Upper lobe of left lung (tissue), 6 donors: ENCODE results near the gene BBS1. TPM values are rescaled to one million over a fixed set of nuclear protein-coding genes. Genes with fewer than 3 reads are reported as not detected.
A peak's percentile ranks its signal among the peaks of the same experiment; 100 is the strongest.

Experiments used
- ATAC-seq, 2 donors: fragments of 200-7000 bp; cut with Tn5 transposase; one replicate each; pipeline ENCODE4 v1.9.1; 2022; ENCODE audit warnings: mild to moderate bottlenecking in 2 of 2, moderate library complexity in 2 of 2; ENCODE audit not compliant: low FRiP score in 2 of 2
- DNase-seq, 2 donors: peaks; one replicate each; pipeline ENCODE4 v3.0.0-alpha.2; 2019 to 2020
- H3K27ac ChIP-seq, 4 donors: fragments of 200-600 bp; sonication (generic); one replicate each; pipeline ENCODE4 v1.5.1; 2016 to 2019
- H3K27me3 ChIP-seq, 4 donors: fragments of 200-600 bp; sonication (generic); one replicate each; pipeline ENCODE4 v1.5.1; 2017 to 2019
- H3K36me3 ChIP-seq, 4 donors: fragments of 200-600 bp; sonication (generic); one replicate each; pipeline ENCODE4 v1.5.1; 2016 to 2019
- H3K4me1 ChIP-seq, 4 donors: fragments of 200-600 bp; sonication (generic); one replicate each; pipeline ENCODE4 v1.5.1; 2018 to 2019
- H3K4me3 ChIP-seq, 4 donors: fragments of 200-600 bp; sonication (generic); one replicate each; pipeline ENCODE4 v1.5.1; 2017 to 2019; ENCODE audit warnings: mild to moderate bottlenecking in 2 of 4, moderate library complexity in 1 of 4
- H3K9me3 ChIP-seq, 4 donors: fragments of 200-600 bp; sonication (generic); one replicate each; pipeline ENCODE4 v1.5.1; 2018 to 2019
- CTCF ChIP-seq, 6 experiments: fragments of 450-650 bp in 4 of 6; fragments of 200-600 bp in 2 of 6; sonication (generic) in 2 of 6; IDR thresholded peaks; one replicate each; pipeline ENCODE4 v1.5.1; 2016 to 2019; ENCODE audit warnings: antibody characterized with exemption in 6 of 6
- EP300 ChIP-seq, 4 donors: sonication (generic); formaldehyde crosslinking; IDR thresholded peaks; one replicate each; pipeline ENCODE4 v1.5.1; 2017; ENCODE audit warnings: antibody characterized with exemption in 4 of 4, control low read depth in 2 of 4
- POLR2A ChIP-seq, 4 donors: fragments of 450-650 bp; IDR thresholded peaks; one replicate each; pipeline ENCODE4 v1.5.1; 2016 to 2017; ENCODE audit warnings: antibody characterized with exemption in 4 of 4, mild to moderate bottlenecking in 2 of 4
- POLR2AphosphoS5 ChIP-seq, 2 donors: sonication (generic); formaldehyde crosslinking; IDR thresholded peaks; one replicate each; pipeline ENCODE4 v1.5.1; 2017; ENCODE audit warnings: antibody characterized with exemption in 2 of 2
- WGBS, 2 donors: methylation state at CpG; one replicate each; pipeline ENCODE4 v1.1.5; 2017 to 2018; 5-methylcytosine and 5-hydroxymethylcytosine counted together
- total RNA-seq, 6 donors: library from RNA; depleted of rRNA in 4 of 6; stranded (reverse); fragments of >200 nt in 4 of 6; gene quantifications; one replicate each; pipeline versions ENCODE4 v1.1.0 to v1.2.1, GENCODE V29; 2016 to 2021
- donor health status: DM: no; HTN: no; CAD: no; lungs with moderate emphysema.
- donor health status: DM: no; HTN: yes; CAD: no; lungs with severe emphysema.

BBS1 gene
- total RNA-seq, 6 donors from 2014 or later = 26.0 to 145 (median 44.8) TPM

- Histone ChIP-seq H3K4me1 (peaks cover 8 to 11% (median 9%) of the 10 kb centered on the region in 4 donors), H3K27ac (no peak overlapping the region), H3K4me3 (no peak overlapping the region), H3K36me3 (peaks cover 0 to 8% (median 0%) of the 10 kb centered on the region in 4 donors), H3K9me3 (no peaks in the 10 kb centered on the region), H3K27me3 (no peaks in the 10 kb centered on the region)
- 85 to 86% methylated on average over 11 to 12 of the region's 14 CpGs for WGBS, 2 donors
- DNase-seq (peak in 1 of 2 donors; percentile 77), ATAC-seq (no peak)
- no peak for TF ChIP-seq POLR2AphosphoS5 (IDR thresholded peaks at IDR 0.05)
- TF ChIP-seq EP300 (IDR thresholded peaks at IDR 0.05) = no peak
- no peak for TF ChIP-seq POLR2A (IDR thresholded peaks at IDR 0.05)
- no peak for TF ChIP-seq CTCF (IDR thresholded peaks at IDR 0.05)
Observed at GRCh38 chr11:66561178-66561974, 50.9 kb downstream of the BBS1 start.

- H3K27me3 ChIP-seq = no peaks in the 10 kb centered on the region
- H3K9me3 ChIP-seq = no peaks in the 10 kb centered on the region
- peaks cover 8 to 11% (median 9%) of the 10 kb centered on the region in 4 donors for H3K4me1 ChIP-seq
- TF ChIP-seq POLR2AphosphoS5 (IDR thresholded peaks at IDR 0.05) (no peak), CTCF (IDR thresholded peaks at IDR 0.05) (no peak), POLR2A (IDR thresholded peaks at IDR 0.05) (no peak), EP300 (IDR thresholded peaks at IDR 0.05) (no peak)
- DNase-seq (peak in 1 of 2 donors; percentile 59), ATAC-seq (no peak)
- no peak overlapping the region for H3K27ac ChIP-seq
- peaks cover 0 to 8% (median 0%) of the 10 kb centered on the region in 4 donors for H3K36me3 ChIP-seq
- H3K4me3 ChIP-seq = no peak overlapping the region
- 91 to 100% methylated on average over 1 to 4 of the region's 9 CpGs for WGBS, 2 donors
Observed at GRCh38 chr11:66561975-66562248, 51.5 kb downstream of the BBS1 start.

GRCh38 chr11:66562275-66562674 is 51.8 kb downstream of the BBS1 start:
- DNase-seq = no peak
- WGBS, 2 donors = 58 to 88% methylated on average over 1 to 2 of the region's 2 CpGs
- TF ChIP-seq POLR2AphosphoS5 (IDR thresholded peaks at IDR 0.05) (no peak), CTCF (IDR thresholded peaks at IDR 0.05) (no peak), POLR2A (IDR thresholded peaks at IDR 0.05) (no peak), EP300 (IDR thresholded peaks at IDR 0.05) (no peak)
- H3K27ac ChIP-seq = no peak overlapping the region
- no peaks in the 10 kb centered on the region for H3K27me3 ChIP-seq
- ATAC-seq = no peak
- peaks cover 0 to 8% (median 0%) of the 10 kb centered on the region in 4 donors for H3K36me3 ChIP-seq
- H3K4me3 ChIP-seq = no peak overlapping the region
- H3K9me3 ChIP-seq = no peaks in the 10 kb centered on the region
- H3K4me1 ChIP-seq = peaks cover 8 to 11% (median 9%) of the 10 kb centered on the region in 4 donors

GRCh38 chr11:66562907-66563583 is 52.6 kb downstream of the BBS1 start:
- H3K4me1 ChIP-seq = peaks cover 12 to 17% (median 14%) of the 10 kb centered on the region in 4 donors
- H3K27me3 ChIP-seq = no peaks in the 10 kb centered on the region
- H3K36me3 ChIP-seq = peaks cover 0 to 8% (median 0%) of the 10 kb centered on the region in 4 donors
- DNase-seq (peak in 1 of 2 donors; percentile 67), ATAC-seq (no peak)
- H3K9me3 ChIP-seq = no peaks in the 10 kb centered on the region
- H3K4me3 ChIP-seq = no peak overlapping the region
- WGBS, 2 donors = 81 to 92% methylated on average over 5 to 20 of the region's 20 CpGs
- TF ChIP-seq POLR2A (IDR thresholded peaks at IDR 0.05) (no peak), POLR2AphosphoS5 (IDR thresholded peaks at IDR 0.05) (no peak), CTCF (IDR thresholded peaks at IDR 0.05) (no peak), EP300 (IDR thresholded peaks at IDR 0.05) (no peak)
- no peak overlapping the region for H3K27ac ChIP-seq
